ENCODE measurements around the gene MBLAC1. TPM values are rescaled to one million over a fixed set of nuclear protein-coding genes. Genes with fewer than 3 reads are reported as not detected.

MBLAC1 gene
- total and polyA plus RNA-seq, 2 donors (not counting 1 experiment from before 2014, with no cell fraction given): 1.6 to 4.5 TPM

- Histone ChIP-seq H3K4me1 (ENCODE audit: control insufficient read depth in 2 of 2, insufficient read depth in 2 of 2, low read length in 2 of 2) (peaks cover 33 to 42% of the 10 kb centered on the region in 2 donors), H4K20me1 (ENCODE audit: control insufficient read depth, insufficient read depth, low read length, poor library complexity, severe bottlenecking) (peaks cover 5% of the 10 kb centered on the region), H3K4me2 (replicated peaks; ENCODE audit: low read depth, low read length, poor library complexity, severe bottlenecking) (no peak overlapping the region), H3K4me3 (ENCODE audit: control extremely low read depth in 1 of 5, extremely low read depth in 1 of 5, insufficient read depth in 1 of 5, low read depth in 2 of 5, low read length in 4 of 5) (no peak overlapping the region), H3K27ac (ENCODE audit: low read length in 2 of 2) (no peak overlapping the region), H3K9ac (ENCODE audit: low read length) (no peak overlapping the region), H3K27me3 (replicated peaks in 1 of 4; ENCODE audit: control extremely low read depth in 1 of 4, control insufficient read depth in 3 of 4, insufficient read depth in 4 of 4, low read length in 3 of 4) (peaks cover 0 to 53% (median 34%) of the 10 kb centered on the region in 4 experiments), H3K9me3 (ENCODE audit: control extremely low read depth in 1 of 3, control insufficient read depth in 2 of 3, insufficient read depth in 1 of 3, low read length in 2 of 3) (peaks cover 0 to 7% (median 0%) of the 10 kb centered on the region in 3 donors), H2AFZ (ENCODE audit: insufficient read depth, low read depth, low read length, poor library complexity, severe bottlenecking) (no peak overlapping the region), H3K79me2 (ENCODE audit: control insufficient read depth, insufficient read depth, low read length) (no peaks in the 10 kb centered on the region), H3K36me3 (replicated peaks in 1 of 2; ENCODE audit: control extremely low read depth in 1 of 2, control insufficient read depth in 1 of 2, extremely low read depth in 1 of 2, insufficient read depth in 2 of 2, low read length in 1 of 2) (no peaks in the 10 kb centered on the region)
- TF ChIP-seq EZH2 (IDR thresholded peaks at IDR 0.05; ENCODE audit: borderline replicate concordance, insufficient read depth, low read depth, low read length, poor library complexity, severe bottlenecking): no peak
- TF ChIP-seq CTCF (IDR thresholded peaks at IDR 0.05): no peak
- peaks cover 39% of the 10 kb centered on the region for H3K4me1 Mint-ChIP-seq
- ChIA-PET CTCF (interaction anchor here (1.2 to 3.2 kb wide), 3 partner anchors 9 to 34 kb away, joined by 3 to 12 read pairs (median 3); no protein-coding TSS in a partner anchor), POLR2A (interaction anchor here (0.6 to 0.9 kb wide), 2 partner anchors 10 to 303 kb away, joined by 3 read pairs; partner anchors contain the start of gene GPC2)
- no peak overlapping the region for H3K4me3 Mint-ChIP-seq
- H3K9me3 Mint-ChIP-seq (ENCODE audit: insufficient read depth): no peaks in the 10 kb centered on the region
- no peak for ATAC-seq (ENCODE audit: low read depth)
- no peak overlapping the region for H3K27ac Mint-ChIP-seq
- WGBS (ENCODE audit: insufficient coverage): 77% methylated on average over 15 of the region's 16 CpGs
- peak; percentile 24 for DNase-seq
- peaks cover 48% of the 10 kb centered on the region for H3K27me3 Mint-ChIP-seq
- intact Hi-C loops (cut with micrococcal nuclease): no loop called here
These were observed 39.7 kb downstream of the MBLAC1 start for GRCh38 chr7:100166317-100166940.

All from B cell (primary cell).